ENCODE measurements around the gene MICU1.

DNA sequence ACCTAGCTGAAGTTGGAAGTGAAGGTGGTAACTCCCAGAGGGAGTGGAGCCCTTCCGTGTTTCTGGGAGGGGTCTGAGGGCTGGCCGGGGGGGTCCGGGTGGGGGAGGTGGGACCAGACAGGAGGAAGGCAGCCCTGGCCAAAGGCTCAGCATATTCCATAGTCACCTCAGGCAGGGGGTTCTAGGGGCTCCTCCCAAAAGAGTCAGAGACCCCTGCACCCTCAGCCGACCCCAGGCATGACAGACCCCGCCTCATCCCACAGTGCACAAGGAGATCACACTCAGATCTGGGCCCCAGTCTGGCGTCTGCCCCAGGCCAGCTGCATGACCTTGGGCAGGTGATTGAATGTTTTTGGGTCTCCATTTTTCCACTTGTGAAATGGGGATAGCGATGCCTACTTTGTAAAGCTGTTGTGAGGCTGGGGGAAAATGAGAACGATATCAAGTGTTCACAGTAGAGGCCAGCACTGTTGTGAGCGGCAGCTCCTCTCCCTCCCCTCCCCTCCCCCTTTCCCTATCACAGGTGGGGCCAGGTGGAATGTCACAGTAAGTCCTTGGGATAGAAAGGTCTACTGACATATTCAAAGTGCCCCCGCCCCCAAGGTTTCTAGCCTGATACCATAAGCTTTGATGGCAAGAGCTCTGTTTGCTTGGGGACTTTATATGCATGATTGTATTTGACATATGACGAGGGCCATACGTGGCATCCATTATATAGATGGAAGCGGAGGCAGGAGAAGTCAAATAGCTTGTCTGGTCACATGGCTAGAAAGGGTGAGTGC, 304.4 kb downstream of the MICU1 start:
- no peak for TF ChIP-seq CTCF (IDR thresholded peaks at IDR 0.05)
- TF ChIP-seq, protein P1, sequence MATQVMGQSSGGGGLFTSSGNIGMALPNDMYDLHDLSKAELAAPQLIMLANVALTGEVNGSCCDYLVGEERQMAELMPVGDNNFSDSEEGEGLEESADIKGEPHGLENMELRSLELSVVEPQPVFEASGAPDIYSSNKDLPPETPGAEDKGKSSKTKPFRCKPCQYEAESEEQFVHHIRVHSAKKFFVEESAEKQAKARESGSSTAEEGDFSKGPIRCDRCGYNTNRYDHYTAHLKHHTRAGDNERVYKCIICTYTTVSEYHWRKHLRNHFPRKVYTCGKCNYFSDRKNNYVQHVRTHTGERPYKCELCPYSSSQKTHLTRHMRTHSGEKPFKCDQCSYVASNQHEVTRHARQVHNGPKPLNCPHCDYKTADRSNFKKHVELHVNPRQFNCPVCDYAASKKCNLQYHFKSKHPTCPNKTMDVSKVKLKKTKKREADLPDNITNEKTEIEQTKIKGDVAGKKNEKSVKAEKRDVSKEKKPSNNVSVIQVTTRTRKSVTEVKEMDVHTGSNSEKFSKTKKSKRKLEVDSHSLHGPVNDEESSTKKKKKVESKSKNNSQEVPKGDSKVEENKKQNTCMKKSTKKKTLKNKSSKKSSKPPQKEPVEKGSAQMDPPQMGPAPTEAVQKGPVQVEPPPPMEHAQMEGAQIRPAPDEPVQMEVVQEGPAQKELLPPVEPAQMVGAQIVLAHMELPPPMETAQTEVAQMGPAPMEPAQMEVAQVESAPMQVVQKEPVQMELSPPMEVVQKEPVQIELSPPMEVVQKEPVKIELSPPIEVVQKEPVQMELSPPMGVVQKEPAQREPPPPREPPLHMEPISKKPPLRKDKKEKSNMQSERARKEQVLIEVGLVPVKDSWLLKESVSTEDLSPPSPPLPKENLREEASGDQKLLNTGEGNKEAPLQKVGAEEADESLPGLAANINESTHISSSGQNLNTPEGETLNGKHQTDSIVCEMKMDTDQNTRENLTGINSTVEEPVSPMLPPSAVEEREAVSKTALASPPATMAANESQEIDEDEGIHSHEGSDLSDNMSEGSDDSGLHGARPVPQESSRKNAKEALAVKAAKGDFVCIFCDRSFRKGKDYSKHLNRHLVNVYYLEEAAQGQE (IDR thresholded peaks at IDR 0.05; ENCODE audit: insufficient read depth in 1 of 2, low read depth in 2 of 2, low read length in 1 of 2) = no peak
- TF ChIP-seq POLR2AphosphoS5 (IDR thresholded peaks at IDR 0.05; ENCODE audit: low read depth, low read length) = no peak
